IPS-20b (cell line): ENCODE data around the gene PID1.

Experiments used
- H3K27ac ChIP-seq: one replicate; pipeline ENCODE4 v1.5.1; 2013; ENCODE audit warnings: low read length
- H3K27me3 ChIP-seq: 2 replicates; pipeline ENCODE4 v1.6.1; 2013; ENCODE audit warnings: mild to moderate bottlenecking, low read length, inconsistent platforms; ENCODE audit not compliant: insufficient read depth
- H3K36me3 ChIP-seq: 2 replicates; pipeline ENCODE4 v1.6.1; 2013; ENCODE audit warnings: low read depth, mild to moderate bottlenecking, inconsistent platforms, low read length, moderate library complexity; ENCODE audit not compliant: insufficient read depth
- H3K4me1 ChIP-seq: 2 replicates; pipeline ENCODE4 v1.6.1; 2013; ENCODE audit warnings: mild to moderate bottlenecking, control low read depth, inconsistent platforms, low read length, moderate library complexity; ENCODE audit not compliant: insufficient read depth
- H3K4me3 ChIP-seq: 2 replicates; pipeline ENCODE4 v1.5.1; 2013; ENCODE audit warnings: mild to moderate bottlenecking, low read length, inconsistent platforms
- H3K9ac ChIP-seq: 2 replicates; pipeline ENCODE4 v1.6.1; 2013; ENCODE audit warnings: low read depth, mild to moderate bottlenecking, inconsistent platforms, low read length, moderate library complexity
- H3K9me3 ChIP-seq: 2 replicates; pipeline ENCODE4 v1.6.1; 2013; ENCODE audit warnings: mild to moderate bottlenecking, low read depth, low read length, inconsistent platforms; ENCODE audit not compliant: insufficient read depth

Gene PID1

GRCh38 chr2:228988786-228989185 lies 282.3 kb downstream of the PID1 start:
- no peaks in the 10 kb centered on the region for H3K4me1 ChIP-seq
- no peaks in the 10 kb centered on the region for H3K27me3 ChIP-seq
- H3K9me3 ChIP-seq: peaks cover 33% of the 10 kb centered on the region
- no peak overlapping the region for H3K4me3 ChIP-seq
- H3K36me3 ChIP-seq: no peaks in the 10 kb centered on the region
- H3K27ac ChIP-seq: no peak overlapping the region
- H3K9ac ChIP-seq: no peak overlapping the region

DNA sequence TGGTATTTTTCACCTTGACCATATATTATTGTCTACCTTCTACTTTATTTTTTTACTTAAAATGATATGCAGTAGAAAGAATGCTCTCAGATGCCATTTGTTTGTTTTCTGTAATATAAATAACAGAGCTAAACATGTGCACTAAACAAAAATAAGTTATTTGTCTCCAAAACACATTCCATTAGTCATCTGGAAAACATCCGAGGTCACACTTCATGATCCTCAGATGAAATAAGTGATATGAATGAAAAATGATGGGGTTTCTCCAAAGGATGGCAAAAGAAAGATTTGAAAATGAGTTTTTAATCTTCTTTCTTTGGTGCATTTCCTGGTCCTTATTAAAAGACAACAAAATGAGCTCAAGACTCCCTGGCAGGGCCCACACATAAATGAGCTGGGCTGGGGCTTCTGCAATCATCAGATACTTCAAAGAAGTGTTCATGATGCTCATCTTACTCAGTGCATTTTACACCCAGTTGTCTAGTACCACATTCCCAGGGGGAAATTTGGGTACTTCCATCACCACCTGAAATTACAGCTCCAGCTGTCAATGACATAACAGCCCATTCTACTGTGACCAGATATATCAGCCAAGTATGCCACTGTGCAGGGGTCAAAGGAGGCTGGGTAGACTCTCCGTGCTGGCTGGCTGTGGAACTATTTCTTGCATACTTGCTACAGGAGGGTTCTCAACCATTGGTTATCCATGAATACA lies 283.5 kb downstream of the PID1 start:
- Histone ChIP-seq H3K9me3 (peaks cover 22% of the 10 kb centered on the region), H3K9ac (no peak overlapping the region), H3K27ac (no peak overlapping the region), H3K27me3 (no peaks in the 10 kb centered on the region), H3K4me3 (no peak overlapping the region), H3K36me3 (no peaks in the 10 kb centered on the region), H3K4me1 (no peaks in the 10 kb centered on the region)

GRCh38 chr2:228986961-228987360 lies 284.1 kb downstream of the PID1 start:
- H3K27me3 ChIP-seq: no peaks in the 10 kb centered on the region
- H3K9me3 ChIP-seq: peaks cover 15% of the 10 kb centered on the region
- H3K4me1 ChIP-seq: no peaks in the 10 kb centered on the region
- H3K27ac ChIP-seq: no peak overlapping the region
- no peaks in the 10 kb centered on the region for H3K36me3 ChIP-seq
- H3K9ac ChIP-seq: no peak overlapping the region
- H3K4me3 ChIP-seq: no peak overlapping the region

- Histone ChIP-seq H3K27me3 (no peaks in the 10 kb centered on the region), H3K36me3 (no peaks in the 10 kb centered on the region), H3K9me3 (peaks cover 15% of the 10 kb centered on the region), H3K9ac (no peak overlapping the region), H3K4me3 (no peak overlapping the region), H3K4me1 (no peaks in the 10 kb centered on the region), H3K27ac (no peak overlapping the region)
Observed at GRCh38 chr2:228983700-228984099, 287.4 kb downstream of the PID1 start.

DNA sequence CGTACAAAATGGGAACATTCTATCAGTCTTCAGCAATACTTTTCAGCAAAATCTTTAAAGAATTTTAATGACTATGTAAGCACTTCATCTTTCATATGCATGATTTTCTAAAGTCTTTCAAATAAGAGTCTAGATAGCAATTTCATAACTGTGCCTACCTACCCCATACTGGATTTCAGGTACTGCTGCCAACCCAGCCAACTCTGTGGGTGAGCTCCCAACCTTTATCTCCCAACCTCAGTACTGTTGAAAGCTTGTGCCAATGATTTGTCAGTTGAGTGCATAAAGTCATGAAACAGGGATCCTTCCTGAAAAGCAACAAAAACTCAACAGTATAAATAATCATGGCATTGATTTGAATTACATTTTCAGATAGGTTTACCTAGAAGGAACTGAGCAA lies 296.9 kb downstream of the PID1 start:
- Histone ChIP-seq H3K36me3 (no peaks in the 10 kb centered on the region), H3K9ac (no peak overlapping the region), H3K9me3 (no peaks in the 10 kb centered on the region), H3K4me1 (no peaks in the 10 kb centered on the region), H3K27me3 (no peaks in the 10 kb centered on the region), H3K27ac (no peak overlapping the region), H3K4me3 (no peak overlapping the region)
